ENCODE results near the gene ADGRG6.

GRCh38 chr6:142478117-142478516 lies 176.3 kb downstream of the ADGRG6 start:
- TF ChIP-seq POLR2A (IDR thresholded peaks at IDR 0.05; ENCODE audit: low read length) = no peak
- TF ChIP-seq GATA1 (IDR thresholded peaks at IDR 0.05; ENCODE audit: low read depth, low read length) = no peak
